ENCODE results near the gene CRLF3. TPM values are rescaled to one million over a fixed set of nuclear protein-coding genes. Genes with fewer than 3 reads are reported as not detected.

Gene CRLF3
- total RNA-seq, 2 experiments from 2014 or later = 47.1 to 47.7 TPM

- H3K27ac Mint-ChIP-seq = peak overlapping the region; percentile 82
- no peak overlapping the region for H3K4me3 Mint-ChIP-seq
- H3K9me3 Mint-ChIP-seq = no peaks in the 10 kb centered on the region
- no peaks in the 10 kb centered on the region for H3K27me3 Mint-ChIP-seq (ENCODE audit: low read depth)
- intact Hi-C loops (cut with micrococcal nuclease) = no loop called here
- peaks cover 60% of the 10 kb centered on the region for H3K4me1 Mint-ChIP-seq (ENCODE audit: low read depth)
- CTCF ChIA-PET = interaction anchor here (11.0 kb wide), 1 partner anchor 11 kb away, joined by 170 read pairs; the partner anchor contains the start of gene CRLF3
- H3K36me3 Mint-ChIP-seq (ENCODE audit: low read depth) = peaks cover 12% of the 10 kb centered on the region
- DNase-seq = peak; percentile 55
Observed at GRCh38 chr17:30812218-30813177, 12.0 kb downstream of the CRLF3 start.

DNA sequence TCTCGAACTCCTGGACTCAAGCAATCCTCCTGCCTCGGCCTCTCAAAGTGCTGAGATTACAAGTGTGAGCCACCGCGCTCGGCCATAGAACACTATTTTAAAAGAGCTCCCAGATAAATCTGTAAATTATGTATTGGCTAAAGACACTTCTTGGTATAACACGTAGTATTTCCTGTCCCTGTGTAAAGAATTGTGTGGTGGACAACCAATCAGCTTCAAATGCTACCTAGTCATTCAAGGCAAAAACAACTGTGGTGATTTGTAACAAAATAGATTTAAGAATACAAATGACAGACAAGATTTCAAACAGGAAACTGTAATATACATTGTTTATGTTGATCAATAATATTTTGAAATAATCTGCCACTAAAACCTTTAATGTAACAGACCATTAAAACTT, 14.6 kb downstream of the CRLF3 start:
- Mint-ChIP-seq H3K27me3 (ENCODE audit: low read depth) (no peaks in the 10 kb centered on the region), H3K4me3 (peak overlapping the region; percentile 87), H3K27ac (peak overlapping the region; percentile 99), H3K36me3 (ENCODE audit: low read depth) (peaks cover 10% of the 10 kb centered on the region), H3K4me1 (ENCODE audit: low read depth) (peaks cover 65% of the 10 kb centered on the region), H3K9me3 (no peaks in the 10 kb centered on the region)
- DNase-seq = no peak
- intact Hi-C loops (cut with micrococcal nuclease) = loop anchor here (1.0 to 5.0 kb wide), 3 partner anchors 14 to 448 kb away; partner anchors contain the start of gene CRLF3
- CTCF ChIA-PET = interaction anchor here (0.6 to 11.0 kb wide), 5 partner anchors 14 to 113 kb away, joined by 3 to 170 read pairs (median 3); partner anchors contain the start of gene CRLF3

DNA sequence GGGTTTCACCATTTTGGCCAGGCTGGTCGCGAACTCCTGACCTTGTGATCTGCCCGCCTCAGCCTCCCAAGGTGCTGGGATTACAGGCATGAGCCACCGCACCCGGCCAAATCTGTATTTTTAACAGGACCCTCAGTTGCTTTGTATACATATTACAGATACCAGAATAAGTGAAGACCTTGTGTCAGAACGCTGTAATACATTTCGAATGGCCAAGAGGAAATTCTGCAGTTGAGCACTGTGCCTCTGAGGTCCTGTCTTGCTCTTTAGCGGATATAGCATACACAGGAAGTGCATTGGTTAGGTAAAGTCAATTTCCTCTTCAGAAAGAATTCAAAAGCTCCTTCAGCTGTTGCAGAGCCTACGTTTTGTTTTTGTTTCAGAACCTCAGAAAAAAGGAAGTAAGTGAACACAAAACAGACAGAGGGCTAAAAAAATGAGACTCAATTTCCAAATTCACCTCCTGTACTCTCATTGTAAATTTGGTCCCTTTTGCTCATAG, 15.7 kb downstream of the CRLF3 start:
- CTCF ChIA-PET = interaction anchor here (11.0 kb wide), 1 partner anchor 15 kb away, joined by 170 read pairs; the partner anchor contains the start of gene CRLF3
- H3K27ac Mint-ChIP-seq = peak overlapping the region; percentile 99
- H3K4me3 Mint-ChIP-seq = peak overlapping the region; percentile 87

GRCh38 chr17:30807896-30808295, 16.6 kb downstream of the CRLF3 start:
- Mint-ChIP-seq H3K9me3 (no peaks in the 10 kb centered on the region), H3K27ac (peak overlapping the region; percentile 99), H3K4me1 (ENCODE audit: low read depth) (peaks cover 61% of the 10 kb centered on the region), H3K27me3 (ENCODE audit: low read depth) (no peaks in the 10 kb centered on the region), H3K4me3 (peak overlapping the region; percentile 87), H3K36me3 (ENCODE audit: low read depth) (peaks cover 25% of the 10 kb centered on the region)
- intact Hi-C loops (cut with micrococcal nuclease) = loop anchor here (2.0 to 5.0 kb wide), 2 partner anchors 15 to 446 kb away; no protein-coding TSS in a partner anchor
- CTCF ChIA-PET = interaction anchor here (1.3 to 11.0 kb wide), 2 partner anchors 8 to 15 kb away, joined by 3 to 170 read pairs; partner anchors contain the start of gene CRLF3
- DNase-seq = no peak

More for the DNA sequence above, 15.7 kb downstream of the CRLF3 start:
- intact Hi-C loops (cut with micrococcal nuclease) = loop anchor here (1.0 to 5.0 kb wide), 3 partner anchors 15 to 447 kb away; partner anchors contain the start of gene CRLF3
- Mint-ChIP-seq H3K36me3 (ENCODE audit: low read depth) (peaks cover 18% of the 10 kb centered on the region), H3K4me1 (ENCODE audit: low read depth) (peaks cover 70% of the 10 kb centered on the region), H3K27me3 (ENCODE audit: low read depth) (no peaks in the 10 kb centered on the region), H3K9me3 (no peaks in the 10 kb centered on the region)
- DNase-seq = peak; percentile 49

DNA sequence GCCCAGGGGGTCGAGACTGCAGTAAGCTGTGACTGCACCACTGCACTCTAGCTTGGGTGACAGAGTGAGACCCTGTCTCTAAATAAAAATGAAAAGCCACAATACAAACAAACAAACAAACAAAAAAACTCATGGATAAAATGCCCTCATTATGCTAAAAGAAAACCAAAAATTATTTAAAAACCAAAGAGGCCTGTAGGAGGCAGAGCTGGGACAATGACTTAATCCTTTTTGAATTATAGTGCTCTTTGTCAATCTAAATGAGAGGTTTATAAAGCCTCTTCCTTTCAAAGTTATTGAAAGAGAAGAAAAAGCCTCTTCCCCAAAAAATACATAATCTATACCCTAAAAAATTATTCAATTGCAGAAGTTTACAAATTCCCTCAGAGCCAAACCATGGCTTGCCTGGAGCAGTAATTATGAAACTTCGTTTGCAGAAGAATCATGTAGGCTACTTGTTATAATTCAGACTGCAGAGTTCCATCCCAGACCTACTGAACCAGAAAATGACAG, 18.5 kb downstream of the CRLF3 start:
- no peaks in the 10 kb centered on the region for H3K27me3 Mint-ChIP-seq (ENCODE audit: low read depth)
- peaks cover 50% of the 10 kb centered on the region for H3K4me1 Mint-ChIP-seq (ENCODE audit: low read depth)
- peak overlapping the region; percentile 99 for H3K27ac Mint-ChIP-seq
- no peak for DNase-seq
- intact Hi-C loops (cut with micrococcal nuclease) = loop anchor here (1.0 to 5.0 kb wide), 2 partner anchors 10 to 444 kb away; no protein-coding TSS in a partner anchor
- no peaks in the 10 kb centered on the region for H3K9me3 Mint-ChIP-seq
- peaks cover 38% of the 10 kb centered on the region for H3K36me3 Mint-ChIP-seq (ENCODE audit: low read depth)
- no peak overlapping the region for H3K4me3 Mint-ChIP-seq
- CTCF ChIA-PET = interaction anchor here (1.4 to 11.0 kb wide), 2 partner anchors 10 to 17 kb away, joined by 3 to 170 read pairs; partner anchors contain the start of gene CRLF3

DNA sequence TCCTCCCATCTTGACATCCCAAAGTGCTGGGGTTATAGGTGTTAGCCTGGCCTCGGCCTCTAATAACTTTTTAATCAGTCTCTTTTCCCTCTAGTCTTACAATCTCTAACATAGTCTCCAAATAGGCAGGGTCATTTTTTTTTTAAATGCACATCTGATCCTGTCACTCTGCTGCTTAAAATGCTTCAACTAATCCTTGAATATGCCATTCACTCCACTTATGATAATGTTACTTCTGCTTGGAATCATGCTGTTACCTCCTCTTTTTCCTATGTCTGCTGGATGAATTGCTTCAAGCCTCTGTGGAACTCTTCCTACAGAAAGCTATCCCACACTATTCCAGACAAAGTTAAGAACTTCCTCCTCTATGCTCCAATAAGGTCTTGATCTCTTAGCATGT, 22.8 kb downstream of the CRLF3 start:
- CTCF ChIA-PET = no interaction called here
- H3K4me1 Mint-ChIP-seq (ENCODE audit: low read depth) = peaks cover 22% of the 10 kb centered on the region
- H3K27ac Mint-ChIP-seq = peak overlapping the region; percentile 22
- H3K36me3 Mint-ChIP-seq (ENCODE audit: low read depth) = peaks cover 44% of the 10 kb centered on the region
- H3K27me3 Mint-ChIP-seq (ENCODE audit: low read depth) = no peaks in the 10 kb centered on the region
- H3K4me3 Mint-ChIP-seq = no peak overlapping the region
- H3K9me3 Mint-ChIP-seq = no peaks in the 10 kb centered on the region
- no peak for DNase-seq
- intact Hi-C loops (cut with micrococcal nuclease) = no loop called here

DNA sequence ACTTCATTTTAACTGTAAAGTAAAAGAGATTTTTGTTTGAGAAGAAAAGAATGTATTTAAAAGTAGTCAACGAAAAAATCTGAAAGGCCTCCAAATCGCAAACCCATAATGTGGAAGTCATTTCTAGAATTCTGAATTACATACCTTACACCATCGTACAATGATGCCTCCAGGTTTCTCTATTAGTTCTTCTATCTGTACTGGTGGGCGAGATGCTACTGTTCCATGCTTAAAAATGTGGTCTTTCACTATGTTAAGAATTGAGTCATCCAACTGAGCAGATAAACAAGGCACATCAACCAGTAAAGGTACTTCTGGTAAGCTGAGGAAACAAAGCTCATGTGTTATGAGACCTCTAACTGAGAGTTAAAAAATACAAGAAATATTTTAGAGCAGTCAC, 28.5 kb downstream of the CRLF3 start:
- H3K9me3 Mint-ChIP-seq = no peaks in the 10 kb centered on the region
- peaks cover 41% of the 10 kb centered on the region for H3K36me3 Mint-ChIP-seq (ENCODE audit: low read depth)
- no peak for DNase-seq
- H3K27ac Mint-ChIP-seq = peak overlapping the region; percentile 91
- CTCF ChIA-PET = interaction anchor here (0.9 to 2.7 kb wide), 4 partner anchors 10 to 29 kb away, joined by 3 to 11 read pairs (median 4); partner anchors contain the start of gene CRLF3
- H3K4me3 Mint-ChIP-seq = no peak overlapping the region
- intact Hi-C loops (cut with micrococcal nuclease) = loop anchor here (1.0 to 2.0 kb wide), 3 partner anchors 10 to 25 kb away; no protein-coding TSS in a partner anchor
- H3K4me1 Mint-ChIP-seq (ENCODE audit: low read depth) = peaks cover 17% of the 10 kb centered on the region
- no peaks in the 10 kb centered on the region for H3K27me3 Mint-ChIP-seq (ENCODE audit: low read depth)

- no peaks in the 10 kb centered on the region for H3K27me3 Mint-ChIP-seq (ENCODE audit: low read depth)
- intact Hi-C loops (cut with micrococcal nuclease) = no loop called here
Observed at GRCh38 chr17:30794372-30794771, 30.1 kb downstream of the CRLF3 start.

DNA sequence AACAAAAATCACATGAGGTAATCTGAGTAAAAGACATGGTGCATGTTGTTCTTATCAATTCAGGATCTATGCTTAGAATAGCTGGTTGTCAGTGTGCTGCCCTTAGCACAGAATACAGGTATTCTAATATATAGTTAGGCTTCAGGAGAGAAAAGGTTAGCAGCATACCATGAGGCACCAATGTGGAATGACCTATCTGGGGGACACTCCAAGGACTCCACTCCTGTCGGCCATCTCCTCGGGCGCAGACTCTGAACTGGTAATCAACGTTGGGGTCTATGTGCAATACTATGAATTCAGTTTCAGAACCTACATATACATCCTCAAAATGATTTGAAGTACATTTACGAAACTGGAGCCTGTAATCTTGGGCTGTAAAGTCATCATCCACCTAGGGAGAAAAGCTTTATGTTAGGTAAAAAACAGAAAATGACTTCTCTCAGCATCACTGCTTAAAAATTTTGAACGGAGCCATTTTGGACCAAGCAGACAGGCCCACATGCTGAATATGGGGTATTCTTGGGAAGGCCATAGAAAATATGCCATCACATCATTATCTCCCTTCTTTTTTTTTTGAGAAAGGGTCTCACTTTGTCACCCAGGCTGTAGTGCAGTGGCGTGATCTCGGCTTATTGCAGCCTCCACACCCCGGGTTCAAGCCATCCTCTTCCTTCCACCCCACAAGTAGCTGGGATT, 31.1 kb downstream of the CRLF3 start:
- Mint-ChIP-seq H3K9me3 (no peaks in the 10 kb centered on the region), H3K4me1 (ENCODE audit: low read depth) (peaks cover 28% of the 10 kb centered on the region), H3K36me3 (ENCODE audit: low read depth) (peaks cover 42% of the 10 kb centered on the region), H3K27ac (peak overlapping the region; percentile 91), H3K27me3 (ENCODE audit: low read depth) (no peaks in the 10 kb centered on the region), H3K4me3 (no peak overlapping the region)
- intact Hi-C loops (cut with micrococcal nuclease) = loop anchor here (2.0 kb wide), 1 partner anchor 15 kb away; no protein-coding TSS in a partner anchor
- DNase-seq = no peak
- CTCF ChIA-PET = interaction anchor here (1.2 to 2.3 kb wide), 2 partner anchors 31 to 33 kb away, joined by 3 to 11 read pairs; partner anchors contain the start of gene CRLF3

More at GRCh38 chr17:30794372-30794771, 30.1 kb downstream of the CRLF3 start:
- no peak overlapping the region for H3K4me3 Mint-ChIP-seq
- CTCF ChIA-PET = no interaction called here
- H3K4me1 Mint-ChIP-seq (ENCODE audit: low read depth) = peaks cover 25% of the 10 kb centered on the region
- DNase-seq = no peak
- peak overlapping the region; percentile 91 for H3K27ac Mint-ChIP-seq
- peaks cover 43% of the 10 kb centered on the region for H3K36me3 Mint-ChIP-seq (ENCODE audit: low read depth)
- H3K9me3 Mint-ChIP-seq = no peaks in the 10 kb centered on the region

DNA sequence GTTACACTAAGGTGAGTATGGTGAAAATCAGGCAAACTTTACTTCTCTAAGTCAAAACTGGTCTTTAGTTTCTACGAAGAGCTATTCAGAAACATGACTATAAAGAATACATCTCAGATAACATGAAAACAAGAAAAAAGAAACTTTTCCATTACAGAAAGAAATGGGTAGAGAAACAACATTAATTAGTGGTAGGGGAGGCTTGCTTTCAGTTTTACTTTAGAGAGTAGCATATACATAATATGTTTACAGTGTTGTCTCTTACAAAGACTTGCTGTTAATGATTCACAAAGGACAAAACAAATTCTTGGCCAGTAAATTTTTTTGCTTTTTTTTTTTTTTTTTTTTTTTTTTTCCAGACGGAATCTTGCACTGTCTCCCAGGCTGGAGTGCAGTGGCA, 34.2 kb downstream of the CRLF3 start:
- no peaks in the 10 kb centered on the region for H3K9me3 Mint-ChIP-seq
- peaks cover 41% of the 10 kb centered on the region for H3K36me3 Mint-ChIP-seq (ENCODE audit: low read depth)
- CTCF ChIA-PET = interaction anchor here (0.6 to 1.6 kb wide), 4 partner anchors 8 to 75 kb away, joined by 3 to 4 read pairs (median 4); no protein-coding TSS in a partner anchor
- H3K27ac Mint-ChIP-seq = peak overlapping the region; percentile 73
- DNase-seq = no peak
- no peak overlapping the region for H3K4me3 Mint-ChIP-seq
- intact Hi-C loops (cut with micrococcal nuclease) = no loop called here
- no peaks in the 10 kb centered on the region for H3K27me3 Mint-ChIP-seq (ENCODE audit: low read depth)
- H3K4me1 Mint-ChIP-seq (ENCODE audit: low read depth) = peaks cover 13% of the 10 kb centered on the region

- H3K4me3 Mint-ChIP-seq = no peak overlapping the region
Observed at GRCh38 chr17:30788918-30789317, 35.6 kb downstream of the CRLF3 start.

More at GRCh38 chr17:30788918-30789317, 35.6 kb downstream of the CRLF3 start:
- CTCF ChIA-PET = interaction anchor here (0.8 to 1.6 kb wide), 3 partner anchors 10 to 36 kb away, joined by 4 to 5 read pairs (median 4); no protein-coding TSS in a partner anchor
- Mint-ChIP-seq H3K27ac (peak overlapping the region; percentile 73), H3K9me3 (no peaks in the 10 kb centered on the region), H3K4me1 (ENCODE audit: low read depth) (peaks cover 15% of the 10 kb centered on the region), H3K36me3 (ENCODE audit: low read depth) (peaks cover 43% of the 10 kb centered on the region), H3K27me3 (ENCODE audit: low read depth) (no peaks in the 10 kb centered on the region)
- intact Hi-C loops (cut with micrococcal nuclease) = no loop called here
- no peak for DNase-seq

Measured in activated naive CD4-positive, alpha-beta T cell treated with anti-CD3 and anti-CD28 coated beads for 36 hours (primary cell).